HUES64 (cell line): ENCODE results near the gene BMP7.
"Not testable (repeated sequence)": the region's sequence is repeated elsewhere in the genome, so short reads cannot be mapped to it uniquely, and the experiment has no call there.

Source experiments
- H3K27ac ChIP-seq: 2 replicates; pipeline ENCODE4 v1.7.0; 2013; ENCODE audit warnings: low read depth, low read length, inconsistent platforms
- H3K27me3 ChIP-seq: 2 replicates; pipeline ENCODE4 v1.6.1; 2013; ENCODE audit warnings: mild to moderate bottlenecking, low read length; ENCODE audit not compliant: insufficient read depth
- H3K36me3 ChIP-seq: 2 replicates; pipeline ENCODE4 v1.6.1; 2013; ENCODE audit warnings: mild to moderate bottlenecking, low read length; ENCODE audit not compliant: insufficient read depth
- H3K4me1 ChIP-seq: 2 replicates; pipeline ENCODE4 v1.6.1; 2013; ENCODE audit warnings: mild to moderate bottlenecking, low read length, moderate library complexity; ENCODE audit not compliant: insufficient read depth
- H3K4me3 ChIP-seq: 2 replicates; pipeline ENCODE4 v1.5.1; 2013; ENCODE audit warnings: mild to moderate bottlenecking, low read length, moderate library complexity
- H3K9ac ChIP-seq: 2 replicates; pipeline ENCODE4 v1.6.1; 2013; ENCODE audit warnings: mild to moderate bottlenecking, low read depth, low read length
- H3K9me3 ChIP-seq: 2 replicates; pipeline ENCODE4 v1.6.1; 2013; ENCODE audit warnings: low read depth, low read length; ENCODE audit not compliant: insufficient read depth
- WGBS: fragments of 150-250, 120-280 bp; methylation state at CpG from one replicate; pipeline ENCODE4 v1.1.7; 2013; ENCODE audit warnings: missing lambda C conversion rate; 5-methylcytosine and 5-hydroxymethylcytosine counted together

The BMP7 gene

GRCh38 chr20:57244627-57245214 lies 21.7 kb downstream of the BMP7 start:
- Histone ChIP-seq H3K4me3 (no peak overlapping the region), H3K4me1 (0 out of 2 replicates have a peak, but pooled peaks cover 6% of the 10 kb centered on the region), H3K27ac (no peak overlapping the region), H3K36me3 (no peaks in the 10 kb centered on the region), H3K9ac (no peak overlapping the region), H3K9me3 (peaks cover 1% of the 10 kb centered on the region; the same call in 1 of the 2 replicates), H3K27me3 (no peaks in the 10 kb centered on the region)
- 79% methylated on average over 3 of the region's 3 CpGs for WGBS

- 0 out of 2 replicates have a peak, but pooled peaks cover 6% of the 10 kb centered on the region for H3K4me1 ChIP-seq
- H3K4me3 ChIP-seq, result no peak overlapping the region
- H3K27ac ChIP-seq, result no peak overlapping the region
- H3K27me3 ChIP-seq, result no peaks in the 10 kb centered on the region
- peaks cover 6% of the 10 kb centered on the region; the same call in 1 of the 2 replicates for H3K9me3 ChIP-seq
- WGBS, result 91% methylated on average over 7 of the region's 7 CpGs
- H3K36me3 ChIP-seq, result no peaks in the 10 kb centered on the region
- no peak overlapping the region for H3K9ac ChIP-seq
Observed at GRCh38 chr20:57244221-57244585, 22.2 kb downstream of the BMP7 start.

GRCh38 chr20:57243480-57244220 lies 22.8 kb downstream of the BMP7 start:
- 88% methylated on average over 17 of the region's 17 CpGs for WGBS

GRCh38 chr20:57242414-57242813 lies 24.0 kb downstream of the BMP7 start:
- Histone ChIP-seq H3K9ac (no peak overlapping the region), H3K36me3 (no peaks in the 10 kb centered on the region)
- WGBS, result 95% methylated on average over 4 of the region's 4 CpGs

More at GRCh38 chr20:57243480-57244220, 22.8 kb downstream of the BMP7 start:
- no peak overlapping the region for H3K9ac ChIP-seq
- H3K4me3 ChIP-seq, result no peak overlapping the region
- H3K36me3 ChIP-seq, result no peaks in the 10 kb centered on the region
- 0 out of 2 replicates have a peak, but pooled peaks cover 6% of the 10 kb centered on the region for H3K4me1 ChIP-seq
- no peak overlapping the region for H3K27ac ChIP-seq
- no peaks in the 10 kb centered on the region for H3K27me3 ChIP-seq
- peaks cover 9% of the 10 kb centered on the region; the same call in 1 of the 2 replicates for H3K9me3 ChIP-seq

GRCh38 chr20:57241363-57241991 lies 25.0 kb downstream of the BMP7 start:
- Histone ChIP-seq H3K9ac (no peak overlapping the region), H3K4me3 (no peak overlapping the region), H3K4me1 (0 out of 2 replicates have a peak, but pooled peaks cover 6% of the 10 kb centered on the region), H3K27me3 (no peaks in the 10 kb centered on the region), H3K27ac (no peak overlapping the region), H3K9me3 (peaks cover 9% of the 10 kb centered on the region; the same call in 1 of the 2 replicates), H3K36me3 (no peaks in the 10 kb centered on the region)
- WGBS, result 90% methylated on average over 6 of the region's 6 CpGs

More at GRCh38 chr20:57242414-57242813, 24.0 kb downstream of the BMP7 start:
- 0 out of 2 replicates have a peak, but pooled peaks cover 6% of the 10 kb centered on the region for H3K4me1 ChIP-seq
- H3K9me3 ChIP-seq, result peaks cover 9% of the 10 kb centered on the region; the same call in 1 of the 2 replicates
- no peak overlapping the region for H3K4me3 ChIP-seq
- no peaks in the 10 kb centered on the region for H3K27me3 ChIP-seq
- no peak overlapping the region for H3K27ac ChIP-seq

- H3K9me3 ChIP-seq, result peaks cover 9% of the 10 kb centered on the region; the same call in 1 of the 2 replicates
- H3K27me3 ChIP-seq, result no peaks in the 10 kb centered on the region; the same call in 1 of the 2 replicates
- H3K4me3 ChIP-seq, result no peak overlapping the region
- no peak overlapping the region for H3K9ac ChIP-seq
- 92% methylated on average over 8 of the region's 8 CpGs for WGBS
- no peaks in the 10 kb centered on the region for H3K36me3 ChIP-seq
- H3K4me1 ChIP-seq, result 0 out of 2 replicates have a peak, but pooled peaks cover 6% of the 10 kb centered on the region
- no peak overlapping the region for H3K27ac ChIP-seq
Observed at GRCh38 chr20:57240581-57241362, 25.7 kb downstream of the BMP7 start.

GRCh38 chr20:57239725-57240124 lies 26.7 kb downstream of the BMP7 start:
- 96% methylated on average over 1 of the region's 1 CpG for WGBS

GRCh38 chr20:57239324-57239723 lies 27.1 kb downstream of the BMP7 start:
- H3K36me3 ChIP-seq, H3K27ac ChIP-seq, H3K27me3 ChIP-seq, H3K9me3 ChIP-seq, H3K9ac ChIP-seq, H3K4me3 ChIP-seq, H3K4me1 ChIP-seq: not testable (repeated sequence)
- 81% methylated on average over 4 of the region's 4 CpGs for WGBS

More at GRCh38 chr20:57239725-57240124, 26.7 kb downstream of the BMP7 start:
- H3K4me3 ChIP-seq, H3K9me3 ChIP-seq, H3K27me3 ChIP-seq, H3K36me3 ChIP-seq, H3K27ac ChIP-seq, H3K9ac ChIP-seq, H3K4me1 ChIP-seq: not testable (repeated sequence)

GRCh38 chr20:57238089-57238488 lies 28.4 kb downstream of the BMP7 start:
- H3K9ac ChIP-seq, result no peak overlapping the region
- no peaks in the 10 kb centered on the region for H3K36me3 ChIP-seq
- whole genome bisulfite sequencing, result 95% methylated on average over 4 of the region's 4 CpGs
- peaks cover 16% of the 10 kb centered on the region for H3K27me3 ChIP-seq
- peaks cover 9% of the 10 kb centered on the region; the same call in 1 of the 2 replicates for H3K9me3 ChIP-seq
- H3K4me1 ChIP-seq, result peaks cover 1% of the 10 kb centered on the region; the same call in 1 of the 2 replicates
- H3K27ac ChIP-seq, result no peak overlapping the region
- no peak overlapping the region for H3K4me3 ChIP-seq

- 95% methylated on average over 3 of the region's 3 CpGs for WGBS
- Histone ChIP-seq H3K36me3 (no peaks in the 10 kb centered on the region), H3K27me3 (peaks cover 22% of the 10 kb centered on the region), H3K9ac (no peak overlapping the region), H3K4me1 (peaks cover 6% of the 10 kb centered on the region; the same call in 1 of the 2 replicates), H3K9me3 (peaks cover 9% of the 10 kb centered on the region; the same call in 1 of the 2 replicates), H3K4me3 (no peak overlapping the region), H3K27ac (no peak overlapping the region)
Observed at GRCh38 chr20:57237585-57237953, 28.9 kb downstream of the BMP7 start.
